Measurements from ENCODE around the gene TSKU.

DNA sequence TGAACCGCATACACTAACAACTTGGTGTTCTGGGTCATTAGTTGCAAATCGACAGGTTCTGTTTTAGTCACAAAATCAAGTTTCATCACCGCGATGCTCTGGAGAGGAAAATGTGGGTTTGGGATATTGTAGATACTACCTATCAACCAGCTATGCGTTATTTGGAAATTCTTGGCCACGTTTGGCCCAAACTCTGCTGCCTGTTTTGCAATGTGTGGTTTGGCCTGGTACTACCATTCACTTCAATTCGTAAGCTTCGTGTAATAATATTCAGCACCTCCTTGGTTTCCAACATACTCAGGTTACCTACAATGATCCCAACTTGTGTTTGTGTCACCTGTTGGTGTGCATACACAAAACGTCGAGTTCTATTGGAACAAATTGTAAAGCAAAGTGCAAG, 61.4 kb downstream of the TSKU start:
- TF ChIP-seq ZNF274 (IDR thresholded peaks at IDR 0.05; ENCODE audit: low read depth, low read length) (no peak), YY1 (IDR thresholded peaks at IDR 0.05; ENCODE audit: insufficient read depth, insufficient read length) (no peak), SUZ12 (IDR thresholded peaks at IDR 0.05; ENCODE audit: extremely low read depth, insufficient read depth, insufficient read length) (no peak)

Measured in NT2/D1 (cell line).